ENCODE data around the gene RALGAPB.
"Not testable (repeated sequence)": the region's sequence is repeated elsewhere in the genome, so short reads cannot be mapped to it uniquely, and the experiment has no call there.

The RALGAPB gene

DNA sequence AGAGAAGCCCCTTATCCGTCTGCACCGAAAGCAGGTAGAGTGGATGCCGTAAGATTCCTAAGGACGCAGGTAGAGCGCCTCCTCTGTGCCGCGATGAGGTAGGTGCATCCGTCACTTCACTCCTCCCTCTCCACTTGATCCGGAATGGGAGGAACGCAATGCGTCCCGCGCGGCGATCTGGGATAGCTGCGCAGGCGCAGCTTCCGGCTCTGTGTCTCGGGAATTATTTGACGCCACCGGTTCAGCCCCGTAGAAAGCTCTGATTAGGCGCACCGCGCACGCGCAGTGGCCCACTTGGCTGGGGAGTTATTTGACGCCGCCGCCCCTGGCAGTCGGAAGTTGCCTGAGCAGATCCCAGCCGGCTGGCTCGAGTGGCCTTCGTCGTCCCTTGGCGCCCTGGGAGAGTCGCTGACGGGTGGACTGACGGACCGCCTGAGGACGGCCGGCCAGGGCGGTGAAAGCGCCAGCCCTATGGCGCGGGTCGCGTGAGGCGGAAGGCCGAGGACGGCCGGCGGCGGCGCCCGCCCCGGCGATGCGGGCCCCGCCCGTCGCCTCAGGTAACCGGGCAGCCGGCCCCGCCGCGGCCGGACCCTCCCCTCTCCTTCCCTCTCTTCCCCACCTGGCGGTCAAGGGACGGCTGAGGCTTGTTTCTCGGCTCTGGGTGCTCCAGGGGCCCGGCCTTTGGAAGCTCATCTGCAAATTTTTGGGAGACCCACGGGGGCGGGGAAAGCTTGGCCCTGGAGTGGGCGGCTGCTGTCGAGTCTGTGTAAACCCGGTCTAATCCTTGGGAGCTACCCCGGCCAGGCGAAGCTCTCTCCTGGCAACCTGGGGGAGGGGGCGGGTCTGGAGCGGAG lies at the start of gene RALGAPB:
Gene RALGAPB, plus strand, starts transcription at position 331 of the 854 bp plus-strand sequence. CDS start 15,590 bp downstream, outside the sequence.
- DNase-seq (ENCODE audit: low read depth in 3 of 3): peak; percentile 93 to 97 (median 96)

DNA sequence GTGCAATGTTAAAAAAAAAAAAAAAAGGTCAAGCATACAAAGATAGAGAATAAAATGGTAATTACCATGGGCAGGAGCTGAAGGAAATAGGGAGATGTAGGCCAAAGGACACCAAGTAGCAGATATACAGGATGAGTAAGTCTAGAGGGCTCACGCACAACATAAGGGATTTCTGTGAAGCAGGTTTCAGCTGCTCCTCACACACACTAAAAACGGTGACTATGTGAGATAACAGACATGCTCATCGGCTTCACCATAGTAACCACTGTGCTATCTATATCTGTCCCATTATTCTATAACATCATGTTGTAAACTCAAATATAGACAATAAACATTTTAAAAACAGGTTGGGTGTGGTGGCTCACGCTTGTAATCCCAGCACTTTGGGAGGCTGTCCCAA lies 49.1 kb upstream of the RALGAPB start:
- DNase-seq (ENCODE audit: low read depth in 3 of 3): no peak

DNA sequence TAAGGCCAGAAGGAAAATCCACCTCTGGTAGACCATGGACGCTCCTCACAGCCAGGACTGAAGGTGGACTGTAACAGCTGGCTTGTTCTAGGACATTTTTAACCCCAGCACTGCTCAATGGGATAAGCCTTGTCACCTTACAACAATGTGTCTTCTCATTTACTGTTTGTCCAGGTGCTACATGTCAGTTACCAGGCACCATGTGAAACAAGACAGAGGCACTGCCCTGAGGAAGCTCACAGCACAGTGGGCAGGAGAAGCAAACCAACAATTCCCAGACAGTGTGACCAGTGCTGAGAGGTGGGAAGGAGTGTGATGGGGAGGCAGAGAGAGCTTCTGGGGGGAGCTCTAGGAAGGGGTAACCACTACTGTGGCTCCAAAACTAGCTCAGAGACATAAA lies 48.2 kb upstream of the RALGAPB start:
- DNase-seq (ENCODE audit: low read depth in 3 of 3): no peak

DNA sequence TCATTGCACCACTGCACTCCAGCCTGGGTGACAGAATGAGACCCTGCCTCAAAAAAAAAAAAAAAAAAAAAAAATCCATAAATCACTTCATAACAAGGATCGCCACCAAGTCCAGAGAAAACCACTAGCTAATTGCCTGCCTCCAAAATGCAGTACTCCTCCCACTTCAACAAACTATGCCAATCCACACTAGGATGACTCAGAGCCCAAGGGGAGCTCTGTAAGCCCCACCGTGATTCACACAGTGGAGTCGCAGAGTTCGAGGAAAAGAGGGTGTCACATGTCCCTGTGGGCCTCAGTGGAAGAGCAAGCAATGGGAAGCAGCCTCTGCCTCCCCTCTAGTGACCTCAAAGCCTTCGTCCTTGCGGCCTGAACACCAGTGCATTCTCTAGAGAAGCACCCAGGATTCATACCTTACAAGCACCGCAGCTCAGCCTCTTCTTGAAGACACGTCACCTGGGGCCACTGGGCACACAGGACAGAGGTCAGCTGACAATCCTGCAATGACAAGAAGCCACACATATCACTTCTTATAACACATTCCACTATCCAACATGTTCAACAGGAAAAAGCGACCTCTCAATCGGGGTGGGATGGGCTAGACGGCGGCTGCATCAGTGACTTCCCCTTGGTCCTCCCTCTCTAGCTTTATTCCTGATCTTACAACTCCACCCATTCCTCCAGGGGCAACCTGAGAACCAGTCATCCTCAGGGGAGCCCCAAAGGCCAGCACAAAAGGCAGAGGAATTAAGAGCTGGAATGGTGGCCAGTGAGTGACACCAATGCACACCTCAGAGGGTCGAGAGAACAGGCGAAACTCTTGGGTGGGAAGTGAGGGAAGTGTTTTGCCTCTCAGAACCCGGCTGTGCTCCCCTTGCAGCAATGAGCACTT lies 46.4 kb upstream of the RALGAPB start:
- DNase-seq (ENCODE audit: low read depth in 3 of 3): peak in 1 of 3 donors; percentile 34

DNA sequence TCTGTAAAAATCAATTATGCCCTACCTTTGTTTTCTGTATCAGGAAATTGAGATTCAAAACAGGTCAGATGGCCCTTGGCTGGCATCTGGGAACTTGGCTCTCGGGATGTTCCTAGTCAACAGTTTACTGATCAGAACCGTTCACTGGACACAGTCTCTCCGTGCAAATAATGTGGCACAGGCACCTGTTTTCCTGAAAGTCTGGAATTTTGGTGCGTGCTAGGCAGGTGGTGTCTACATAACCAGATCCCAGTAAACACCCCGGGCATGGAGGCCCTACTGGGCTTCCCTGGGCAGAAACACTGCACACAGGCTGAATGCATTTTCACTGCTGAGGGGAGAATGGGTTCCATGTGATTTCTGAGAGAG lies 45.0 kb upstream of the RALGAPB start:
- DNase-seq (ENCODE audit: low read depth in 3 of 3): no peak

DNA sequence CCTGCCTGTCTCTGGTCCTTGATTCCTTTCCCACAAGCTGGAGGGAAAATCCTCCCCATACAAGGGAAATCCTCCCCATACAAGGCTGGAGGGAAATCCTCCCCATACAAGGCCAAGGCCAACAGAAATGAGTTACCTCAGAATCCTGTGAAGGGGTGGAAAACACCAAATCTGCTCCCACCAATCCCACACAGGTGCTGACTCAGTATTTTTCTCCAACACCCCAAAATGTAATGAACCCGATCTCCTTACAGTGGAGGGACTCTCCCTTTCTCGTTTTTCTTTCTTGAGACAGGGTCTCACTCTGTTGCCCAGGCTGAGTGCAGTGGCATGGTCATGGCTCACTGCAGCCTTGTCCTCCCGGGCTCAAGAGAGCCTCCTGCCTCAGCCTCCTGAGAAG lies 43.8 kb upstream of the RALGAPB start:
- DNase-seq (ENCODE audit: low read depth in 3 of 3): no peak

DNA sequence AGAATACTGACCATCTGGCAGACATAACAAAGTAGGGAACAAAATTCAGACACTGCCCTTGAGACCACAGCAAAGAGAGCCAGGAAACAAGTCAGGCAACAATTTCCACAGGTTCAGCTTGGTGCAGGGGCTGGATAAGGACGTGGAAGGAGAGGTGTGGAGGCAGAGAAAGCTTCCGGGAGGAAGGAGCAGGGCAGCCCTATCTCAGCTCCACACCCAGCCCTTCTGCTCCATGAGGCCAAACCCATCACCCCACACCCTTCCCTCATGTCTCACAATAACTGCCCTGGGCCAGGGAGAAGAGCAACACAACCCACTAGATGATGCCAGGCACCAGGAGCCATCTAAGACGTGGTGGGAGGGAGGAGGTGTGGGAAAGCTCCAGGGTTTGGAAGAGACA lies 43.3 kb upstream of the RALGAPB start:
- no peak for DNase-seq (ENCODE audit: low read depth in 3 of 3)

DNA sequence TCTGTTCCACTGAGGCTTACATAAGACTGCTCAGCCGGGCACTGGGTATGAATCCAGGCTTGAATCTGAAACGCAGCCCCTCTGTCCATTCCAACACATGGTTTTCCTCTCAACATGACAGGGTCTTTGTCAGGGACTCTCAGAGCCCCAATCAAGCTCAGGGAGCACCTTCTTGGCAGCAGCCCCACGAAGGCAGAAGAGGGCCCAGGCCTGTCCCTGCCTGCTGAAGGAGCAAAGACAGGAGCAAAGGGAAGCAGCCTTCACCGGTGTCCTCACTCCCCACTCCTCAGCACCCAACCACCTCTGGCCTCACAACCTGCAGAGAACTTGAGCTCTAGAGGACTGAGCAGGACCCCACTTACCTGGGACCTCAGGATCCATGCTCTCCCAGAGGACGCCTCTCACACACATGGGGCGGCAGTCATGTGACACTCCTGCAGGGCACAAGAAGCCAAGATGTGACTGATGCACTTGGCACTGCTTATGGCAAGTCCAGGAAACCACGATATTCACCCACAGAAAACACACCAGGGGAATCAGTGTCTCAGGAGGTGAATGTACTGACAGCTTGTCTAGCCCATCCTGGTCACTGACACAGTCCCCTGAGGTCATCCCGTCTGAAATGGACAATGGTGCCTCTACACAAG lies 41.8 kb upstream of the RALGAPB start:
- DNase-seq (ENCODE audit: low read depth in 3 of 3): no peak

DNA sequence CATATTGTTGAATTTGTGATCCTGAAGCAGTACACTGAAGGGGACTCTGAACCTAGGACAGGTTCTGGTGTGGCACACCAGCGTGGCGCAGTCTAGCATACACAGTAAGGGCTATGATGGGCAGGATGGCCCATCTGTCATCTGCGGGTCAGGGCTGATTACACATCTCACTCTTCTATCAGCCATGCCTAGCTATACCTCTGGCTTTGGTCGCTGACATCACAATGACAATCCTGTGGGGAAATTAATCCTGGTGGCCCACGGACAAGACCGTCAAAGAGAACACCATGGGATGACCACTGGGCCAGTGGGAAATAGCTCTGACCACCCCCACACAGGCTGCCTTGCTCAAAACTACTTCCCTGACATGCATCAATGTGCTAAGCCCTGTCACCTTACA lies 40.4 kb upstream of the RALGAPB start:
- DNase-seq (ENCODE audit: low read depth in 3 of 3): no peak

DNA sequence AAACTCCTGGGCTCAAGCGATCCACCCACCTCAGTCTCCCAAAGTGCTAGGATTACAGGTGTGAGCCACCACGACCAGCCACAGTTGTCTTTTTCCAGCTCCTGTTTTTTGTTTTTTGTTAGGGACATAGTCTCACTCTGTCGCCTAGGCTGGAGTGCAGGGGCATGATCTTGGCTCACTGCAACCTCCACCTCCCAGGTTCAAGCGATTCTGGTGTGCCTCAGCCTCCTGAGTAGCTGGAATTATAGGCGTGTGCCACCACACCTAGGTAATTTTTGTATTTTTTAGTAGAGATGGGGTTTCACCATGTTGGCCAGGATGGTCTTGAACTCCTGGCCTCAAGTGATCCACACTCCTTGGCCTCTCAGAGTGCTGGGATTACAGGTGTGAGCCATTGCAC lies 39.8 kb upstream of the RALGAPB start:
- not testable (repeated sequence) for DNase-seq (ENCODE audit: low read depth in 3 of 3)

DNA sequence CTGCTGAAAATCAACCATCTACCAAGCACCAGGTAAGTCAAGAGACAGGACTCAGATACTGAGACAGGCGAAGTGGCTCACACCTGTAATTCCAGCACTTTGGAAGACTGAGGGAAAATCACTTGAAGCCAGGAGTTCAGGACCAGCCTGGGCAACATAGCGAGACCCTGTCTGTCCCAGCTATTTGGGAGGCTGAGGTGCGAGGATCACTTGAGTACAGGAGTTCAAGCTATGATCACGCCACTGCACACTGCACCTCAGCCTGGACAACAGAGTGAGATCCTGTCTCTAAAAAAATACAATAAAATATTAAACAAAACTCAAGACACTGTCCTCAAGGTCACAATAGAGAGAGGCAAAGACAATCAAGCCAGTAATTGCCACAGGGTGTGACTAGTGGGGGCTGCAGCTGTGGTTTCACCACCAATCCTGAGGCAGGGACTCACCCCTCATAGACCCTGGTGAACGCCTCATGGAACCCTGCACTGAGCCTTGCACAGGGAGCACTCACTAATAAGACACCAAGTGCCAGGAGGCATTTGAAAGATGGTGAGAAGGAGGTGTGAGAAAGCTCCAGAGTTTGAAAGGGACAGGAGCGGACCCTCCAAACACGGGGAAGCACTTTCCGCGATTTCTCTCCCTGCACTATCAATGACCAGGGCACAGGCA lies 39.2 kb upstream of the RALGAPB start:
- no peak for DNase-seq (ENCODE audit: low read depth in 3 of 3)

DNA sequence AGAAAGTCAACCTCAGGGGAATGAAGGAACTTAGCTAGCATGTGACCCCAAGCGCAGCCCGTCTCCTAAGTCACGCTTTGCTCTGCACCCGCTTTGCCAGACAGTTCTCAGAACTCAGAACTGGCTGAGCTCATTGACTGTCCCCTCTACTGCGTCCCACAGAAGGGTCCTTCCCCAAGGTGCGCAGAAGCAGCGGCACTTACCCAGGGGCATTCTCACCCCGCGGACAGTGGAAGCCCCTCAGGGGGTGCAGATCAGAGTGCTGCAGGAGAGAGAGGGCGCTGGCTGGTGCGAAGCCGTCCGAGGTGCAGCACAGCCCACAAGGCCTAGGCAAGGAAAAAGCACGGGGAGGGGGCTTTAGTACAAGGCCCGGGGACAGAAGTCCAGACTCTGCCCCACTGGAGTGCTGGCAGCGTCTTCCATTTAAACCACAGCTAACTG lies 38.3 kb upstream of the RALGAPB start:
- DNase-seq (ENCODE audit: low read depth in 3 of 3): no peak

DNA sequence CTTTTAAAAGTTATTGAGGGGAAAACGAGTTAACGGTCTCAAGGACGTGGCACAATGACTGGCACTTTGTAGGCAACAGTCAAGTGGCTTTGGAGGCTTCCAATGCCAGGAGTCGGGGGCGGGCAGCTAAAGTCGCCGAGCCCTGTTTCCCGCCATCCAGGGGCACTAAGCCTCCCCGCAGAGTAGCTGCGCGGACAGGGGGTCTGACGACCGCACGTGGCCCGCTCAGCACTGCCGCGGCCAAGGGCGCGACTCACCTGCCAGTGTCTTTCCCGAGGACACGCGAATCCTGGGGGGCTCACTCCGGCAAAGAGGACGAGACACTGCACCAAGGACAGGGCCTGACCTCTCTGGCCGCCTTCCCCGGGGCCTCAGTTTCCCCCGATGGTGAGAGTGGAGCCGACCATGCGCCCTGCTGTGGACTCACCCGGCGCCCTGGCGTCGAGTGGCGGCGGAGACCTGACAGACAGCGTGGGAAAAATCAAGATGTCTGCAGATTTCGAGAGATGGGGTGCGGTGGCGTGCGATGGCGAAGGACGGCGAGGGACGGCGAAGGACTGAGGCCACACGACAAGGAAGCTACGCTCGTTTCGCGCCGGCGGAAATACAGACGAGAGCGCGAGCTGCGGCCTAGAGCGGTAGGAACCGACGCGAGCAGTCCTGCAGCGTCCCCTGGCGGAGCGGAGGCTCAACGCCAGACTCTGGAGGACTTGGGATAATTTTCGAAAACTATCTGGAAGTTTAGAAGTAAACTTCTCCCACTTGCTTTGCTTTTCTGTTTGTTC lies 37.7 kb upstream of the RALGAPB start, which contains the start of gene SNHG17:
Gene SNHG17, minus strand, starts transcription at position 559 of the 785 bp plus-strand sequence.
- peak; percentile 79 to 81 (median 80) for DNase-seq (ENCODE audit: low read depth in 3 of 3)

DNA sequence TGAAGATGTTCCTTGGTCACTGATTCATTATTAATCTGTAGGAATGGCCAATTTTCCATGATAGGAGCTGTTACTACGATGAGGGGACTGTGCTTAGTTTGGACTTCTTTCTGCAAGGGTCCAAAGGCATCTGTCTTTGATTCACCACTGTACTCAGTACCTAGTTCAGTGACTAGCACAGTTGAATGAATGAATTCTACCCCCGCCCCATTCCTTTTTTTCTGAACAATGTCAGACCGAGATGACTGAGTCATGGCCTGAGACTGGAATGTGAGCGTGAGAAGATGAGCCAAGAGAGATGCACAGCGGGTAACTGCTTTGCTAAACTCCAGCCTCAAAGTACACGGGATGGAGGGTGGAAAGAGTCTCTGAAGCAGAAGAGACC lies 37.1 kb upstream of the RALGAPB start:
- DNase-seq (ENCODE audit: low read depth in 3 of 3): no peak

DNA sequence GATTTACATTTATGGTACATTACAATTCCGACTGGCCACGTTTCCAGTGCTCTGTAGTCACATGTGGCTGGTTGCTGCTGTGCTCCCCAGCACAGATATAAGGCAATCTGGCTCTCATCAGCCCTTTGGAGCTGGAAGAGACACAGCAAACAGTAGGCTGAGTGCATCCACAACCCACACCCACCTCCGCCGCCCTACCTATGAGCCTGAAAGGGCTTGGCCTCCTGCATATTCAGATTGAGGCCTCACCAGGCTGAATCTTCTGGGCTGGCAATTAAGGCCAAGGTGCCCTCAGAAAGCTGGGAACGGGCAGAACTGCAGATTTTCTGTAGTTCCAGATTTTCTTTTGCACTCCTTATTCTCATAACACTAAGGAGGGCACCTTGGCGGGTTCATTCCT lies 34.8 kb upstream of the RALGAPB start:
- no peak for DNase-seq (ENCODE audit: low read depth in 3 of 3)

GRCh38 chr20:38441110-38441509 lies 31.5 kb upstream of the RALGAPB start:
- DNase-seq (ENCODE audit: low read depth in 3 of 3): not testable (repeated sequence)

- DNase-seq (ENCODE audit: low read depth in 3 of 3): no peak
These were observed 30.7 kb upstream of the RALGAPB start for GRCh38 chr20:38441916-38442315.

DNA sequence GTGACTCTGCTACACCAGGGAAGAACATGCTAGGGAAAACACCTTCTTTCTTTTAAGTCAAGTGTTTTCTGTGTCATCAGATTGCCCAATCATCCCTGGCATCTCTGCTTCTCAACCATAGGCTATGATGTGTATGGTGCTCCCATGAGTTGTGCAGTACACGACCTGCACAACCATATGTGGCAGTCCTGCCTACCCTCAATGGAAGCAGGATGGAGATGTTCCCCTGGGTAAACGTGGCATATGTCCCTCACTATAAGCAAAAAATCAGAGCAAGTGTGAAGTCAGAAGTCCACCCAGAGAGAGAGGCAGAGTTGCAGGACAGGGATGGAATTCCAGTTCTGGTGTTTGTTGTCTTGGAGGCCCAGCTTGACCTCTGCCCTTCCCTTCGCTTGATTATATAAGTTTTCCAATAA lies 27.3 kb upstream of the RALGAPB start:
- no peak for DNase-seq (ENCODE audit: low read depth in 3 of 3)

DNA sequence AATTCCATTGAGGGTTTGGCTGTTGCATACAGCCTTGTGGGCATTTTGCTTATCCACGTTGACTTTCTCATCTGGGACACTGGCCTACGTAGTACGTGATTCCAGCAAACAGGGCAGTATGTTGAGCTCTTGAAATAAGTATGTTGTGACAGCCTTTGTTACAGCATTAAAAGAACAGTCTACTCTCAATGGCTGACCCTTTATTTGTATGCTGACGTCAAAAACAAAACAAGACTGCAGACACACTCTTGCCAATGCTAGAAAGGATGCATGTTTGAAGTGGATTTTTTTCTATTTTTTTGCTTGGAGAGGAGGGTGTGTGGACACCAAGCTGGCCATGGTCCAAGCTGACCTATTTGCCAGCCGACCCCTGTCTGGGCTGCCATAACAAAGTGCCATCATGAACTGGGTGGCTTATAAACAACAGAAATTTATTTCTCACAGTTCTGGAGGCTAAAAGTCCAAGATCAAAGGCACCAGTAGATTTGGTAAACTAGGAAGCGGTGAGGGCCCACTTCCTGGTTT lies 26.7 kb upstream of the RALGAPB start:
- no peak for DNase-seq (ENCODE audit: low read depth in 3 of 3)

DNA sequence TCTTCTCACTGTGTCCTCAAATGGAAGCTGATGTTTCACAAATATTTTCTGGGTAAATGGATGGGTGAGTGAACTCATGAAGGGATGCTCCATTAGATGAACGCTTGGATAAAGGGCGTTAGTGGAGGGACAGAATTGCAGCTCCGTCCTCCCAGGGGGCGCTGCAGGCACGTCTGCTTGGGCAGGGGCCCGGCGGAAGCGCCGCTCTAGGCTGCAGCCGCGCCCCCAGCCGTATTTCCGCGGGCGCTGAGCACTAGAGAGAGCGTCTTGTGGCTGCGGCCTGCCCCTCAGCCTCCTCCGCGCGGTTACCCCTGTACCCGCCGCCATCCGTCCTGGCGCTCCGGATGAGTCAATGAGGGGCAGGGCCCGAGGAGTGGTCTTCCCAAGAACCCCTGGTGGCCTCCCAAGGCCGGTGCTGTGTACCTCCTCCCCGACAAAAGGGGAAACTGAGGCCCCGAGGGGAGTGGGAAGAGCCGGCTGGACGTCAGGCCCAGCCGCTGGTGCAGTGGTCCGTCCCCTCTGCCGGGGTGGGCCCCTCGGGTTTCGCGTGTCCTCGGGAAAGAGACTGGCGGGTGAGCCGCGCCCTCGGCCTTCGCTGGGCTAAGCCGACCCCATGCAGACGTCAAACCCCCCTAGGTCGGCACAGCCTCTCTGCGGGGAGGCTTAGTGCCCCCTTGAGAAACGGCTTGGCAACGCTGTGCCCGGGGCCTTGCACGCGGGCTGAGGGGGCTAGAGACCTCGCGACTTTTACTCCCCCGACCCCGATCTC lies 26.0 kb upstream of the RALGAPB start:
- peak; percentile 88 to 95 (median 88) for DNase-seq (ENCODE audit: low read depth in 3 of 3)

All from stimulated activated CD4-positive, alpha-beta T cell treated with anti-CD3 and anti-CD28 coated beads, TNF-alpha, amount 100 ng/mL, for 48 hours (primary cell).